ENCODE data around the gene CNTN5.
A peak's percentile ranks its signal among the peaks of the same experiment; 100 is the strongest.
"Not testable (repeated sequence)": the region's sequence is repeated elsewhere in the genome, so short reads cannot be mapped to it uniquely, and the experiment has no call there.

The CNTN5 gene

GRCh38 chr11:99275521-99275920 lies 254.8 kb downstream of the CNTN5 start:
- no peak for DNase-seq (ENCODE audit: low spot score)

- no peak for DNase-seq (ENCODE audit: low spot score)
These were observed 256.5 kb downstream of the CNTN5 start for GRCh38 chr11:99277281-99277680.

DNA sequence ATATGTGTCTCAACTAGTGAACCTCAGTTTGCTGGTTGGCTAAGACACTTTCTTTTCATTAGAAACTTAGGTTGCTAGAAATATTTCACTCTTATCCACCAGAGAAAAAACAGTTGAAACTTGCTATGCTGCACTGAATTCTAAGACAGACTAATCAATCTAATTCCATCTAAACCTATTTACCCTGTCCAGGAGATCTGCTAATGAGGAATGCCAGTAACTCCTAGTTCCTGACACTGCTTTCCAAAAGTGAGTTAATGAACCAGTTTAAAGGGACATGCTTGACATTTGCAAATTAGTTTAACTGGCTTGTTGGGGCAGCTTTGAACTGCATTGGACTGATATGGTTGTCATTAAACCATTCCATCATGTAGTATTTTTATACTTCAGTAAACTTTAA lies 258.5 kb downstream of the CNTN5 start:
- no peak for DNase-seq (ENCODE audit: low spot score)

DNA sequence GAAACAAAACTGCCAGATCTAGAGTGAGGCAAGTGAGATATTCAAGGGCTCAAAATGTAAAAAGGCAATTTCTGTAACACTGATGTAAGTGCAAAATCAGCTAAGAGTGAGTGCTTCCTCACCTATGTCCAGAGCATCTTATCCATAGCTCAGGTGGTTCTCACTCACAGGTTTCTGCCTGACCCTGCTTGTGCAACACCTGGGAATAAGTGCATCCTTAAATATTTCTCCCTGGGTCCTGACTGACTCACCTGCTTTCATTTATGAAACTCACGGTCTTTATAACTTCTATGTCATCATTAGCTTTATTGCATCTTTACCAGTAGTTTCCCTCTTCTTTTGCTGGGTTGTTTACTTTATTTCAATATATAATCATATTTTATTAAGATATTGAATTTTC lies 260.6 kb downstream of the CNTN5 start:
- no peak for DNase-seq (ENCODE audit: low spot score)

DNA sequence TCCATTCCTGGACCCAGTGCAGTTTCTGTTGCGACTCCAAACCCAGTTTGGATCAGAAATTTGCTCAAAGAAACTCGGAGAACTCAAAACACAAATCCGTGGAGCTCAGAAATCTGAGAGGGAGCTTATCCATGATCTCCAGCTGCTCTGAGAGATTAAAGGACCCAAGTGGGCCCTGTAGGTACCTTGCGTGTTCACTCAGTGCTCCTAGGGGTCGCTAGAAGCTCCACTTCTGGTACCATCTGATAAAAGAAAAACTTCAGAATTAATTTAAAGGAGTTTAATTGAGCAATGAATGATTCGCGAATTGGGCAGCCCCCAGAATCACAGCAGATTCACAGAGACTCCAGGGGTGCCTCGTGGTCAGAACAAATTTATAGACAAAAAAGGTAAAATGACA lies 277.2 kb downstream of the CNTN5 start:
- DNase-seq (ENCODE audit: low spot score) = not testable (repeated sequence)

- DNase-seq (ENCODE audit: low spot score) = no peak
These were observed 286.9 kb downstream of the CNTN5 start for GRCh38 chr11:99307510-99308088.

DNA sequence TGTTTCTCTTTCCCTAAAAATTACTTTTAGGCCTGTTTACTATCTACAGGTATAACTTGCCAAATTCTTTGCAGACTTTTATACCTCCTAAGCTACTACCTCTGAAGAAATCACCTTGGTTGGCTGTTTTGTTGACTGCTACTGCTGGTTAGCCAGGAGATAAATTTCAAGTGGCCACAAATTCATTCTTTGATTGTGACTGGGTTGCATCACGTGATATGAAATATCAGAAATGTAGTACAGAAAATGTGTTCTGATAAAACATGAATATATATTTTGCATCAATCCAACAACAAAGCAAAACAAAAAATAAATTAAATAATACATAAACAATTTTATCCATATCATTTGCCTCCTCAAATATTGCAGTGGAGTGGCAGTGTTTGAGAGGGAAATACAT lies 291.1 kb downstream of the CNTN5 start:
- DNase-seq (ENCODE audit: low spot score) = no peak

GRCh38 chr11:99316776-99317520 lies 296.2 kb downstream of the CNTN5 start:
- no peak for DNase-seq (ENCODE audit: low spot score)

GRCh38 chr11:99320769-99321290 lies 300.1 kb downstream of the CNTN5 start:
- no peak for DNase-seq (ENCODE audit: low spot score)

- peak; percentile 2 for DNase-seq (ENCODE audit: low spot score)
These were observed 305.1 kb downstream of the CNTN5 start for GRCh38 chr11:99325847-99326246.

- DNase-seq (ENCODE audit: low spot score) = no peak
These were observed 306.3 kb downstream of the CNTN5 start for GRCh38 chr11:99327066-99327465.

DNA sequence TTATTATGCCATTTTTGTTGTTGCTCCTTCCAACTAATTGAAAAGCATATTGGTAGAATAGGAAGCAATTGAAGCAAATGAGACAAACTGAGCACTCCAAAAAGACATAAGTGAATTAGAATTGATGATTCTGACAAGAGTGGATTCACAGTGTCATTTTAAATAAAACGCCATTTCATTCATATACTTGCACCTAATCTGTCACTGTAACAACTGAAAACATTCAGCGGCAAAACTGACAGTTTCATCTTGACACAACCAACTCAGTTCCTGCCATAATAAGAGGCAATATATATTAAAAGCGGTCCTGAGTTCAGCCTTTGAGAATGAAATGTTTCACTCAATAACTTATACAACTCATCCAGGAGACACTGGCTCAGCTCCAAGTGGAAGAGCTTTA lies 306.8 kb downstream of the CNTN5 start:
- no peak for DNase-seq (ENCODE audit: low spot score)

DNA sequence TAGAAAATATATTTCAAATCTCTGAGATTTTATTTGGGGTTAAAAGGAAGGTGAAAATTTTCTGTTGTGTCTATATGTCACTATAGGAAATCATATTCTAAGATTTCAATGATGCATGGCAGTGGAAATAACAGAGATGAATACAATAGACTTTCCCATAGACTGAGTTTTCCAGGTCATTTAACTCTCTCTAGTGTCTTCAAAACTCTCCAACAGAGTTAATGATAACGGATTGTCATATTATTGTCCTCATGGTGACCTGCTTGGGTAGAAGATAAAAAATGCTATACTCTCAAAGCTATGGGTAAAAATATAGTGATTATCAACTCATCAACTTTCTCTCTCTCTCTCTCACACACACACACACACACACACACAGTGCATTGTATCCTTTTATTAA lies 312.9 kb downstream of the CNTN5 start:
- no peak for DNase-seq (ENCODE audit: low spot score)

DNA sequence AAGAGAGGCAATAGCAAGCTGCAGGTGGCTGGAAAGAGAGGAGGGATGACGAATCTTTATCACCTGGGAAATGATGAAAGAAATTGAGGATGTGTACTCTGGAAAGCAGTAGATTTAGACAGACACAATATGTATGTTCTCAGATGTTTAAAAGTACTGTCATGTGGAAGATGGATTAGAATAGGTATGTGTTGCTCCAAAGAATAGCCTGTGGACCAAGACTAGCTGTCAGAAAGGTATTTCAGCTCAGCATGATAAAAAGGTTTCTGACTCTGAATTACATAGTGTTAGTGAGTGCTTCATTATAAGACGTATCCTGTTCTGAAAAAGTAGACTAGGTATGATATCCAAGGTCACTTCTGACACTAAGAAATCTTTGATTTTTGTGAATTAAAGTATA lies 322.4 kb downstream of the CNTN5 start:
- DNase-seq (ENCODE audit: low spot score) = no peak

DNA sequence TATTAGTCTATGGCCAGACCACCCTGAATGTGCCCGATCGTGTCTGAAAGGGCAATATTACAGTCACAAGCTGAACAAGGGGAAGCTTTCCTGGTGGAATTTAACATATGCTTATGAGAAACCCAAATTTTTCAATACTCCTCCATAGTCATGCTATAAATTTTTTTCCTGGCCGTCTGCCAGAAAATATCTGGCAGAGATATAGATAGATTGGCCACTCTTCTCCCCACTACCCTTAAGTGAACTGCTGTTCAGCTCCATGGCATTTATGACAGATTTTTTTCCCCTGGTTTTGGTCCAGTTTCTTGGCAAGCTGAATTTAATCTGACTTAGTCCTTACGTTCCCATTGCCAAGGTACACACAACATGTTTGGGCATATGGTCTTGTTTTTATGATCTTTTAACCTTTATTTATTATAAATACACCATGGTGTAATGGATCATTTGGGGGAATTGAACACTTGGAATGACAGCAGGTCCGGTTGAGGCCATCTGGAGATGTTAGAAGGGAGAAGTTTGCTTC lies 328.5 kb downstream of the CNTN5 start:
- DNase-seq (ENCODE audit: low spot score) = no peak

DNA sequence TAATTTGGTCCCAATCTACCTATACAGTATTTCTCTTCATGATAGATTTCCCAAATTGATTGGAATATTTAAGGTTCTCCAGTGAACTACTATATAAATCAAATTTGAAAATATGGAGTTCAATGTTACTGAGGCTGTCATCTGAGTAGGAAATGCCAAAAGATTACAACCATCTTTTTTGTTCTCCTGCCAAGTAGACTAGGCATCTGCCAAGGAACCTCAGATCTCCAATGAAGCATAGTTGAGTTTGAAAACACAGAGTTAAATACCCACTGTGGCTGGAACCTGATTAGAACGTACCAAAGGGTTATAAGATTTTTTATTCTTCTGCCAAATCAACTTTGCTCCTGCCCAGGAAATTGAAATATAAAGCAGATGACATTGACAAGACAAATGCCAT lies 330.9 kb downstream of the CNTN5 start:
- DNase-seq (ENCODE audit: low spot score) = no peak

DNA sequence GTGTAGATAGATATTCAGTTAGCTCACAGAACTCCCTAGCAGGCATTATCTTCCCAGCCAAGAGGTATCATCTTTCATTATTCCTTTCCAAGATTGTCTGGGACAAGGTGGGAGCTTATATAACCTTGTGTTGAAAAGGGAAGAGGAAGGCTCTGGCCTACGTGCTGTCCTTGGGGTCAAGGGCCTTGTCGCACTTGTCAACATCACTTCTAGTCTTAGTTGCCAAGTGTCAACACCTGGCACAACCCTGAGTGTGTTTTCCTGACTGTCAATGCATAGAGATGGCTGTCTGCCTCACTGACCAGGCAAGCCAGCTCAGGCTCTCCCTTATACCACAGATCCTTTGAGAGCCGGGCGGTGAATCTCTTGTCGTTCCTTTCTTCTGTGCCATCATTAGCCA lies 331.9 kb downstream of the CNTN5 start:
- DNase-seq (ENCODE audit: low spot score) = no peak

DNA sequence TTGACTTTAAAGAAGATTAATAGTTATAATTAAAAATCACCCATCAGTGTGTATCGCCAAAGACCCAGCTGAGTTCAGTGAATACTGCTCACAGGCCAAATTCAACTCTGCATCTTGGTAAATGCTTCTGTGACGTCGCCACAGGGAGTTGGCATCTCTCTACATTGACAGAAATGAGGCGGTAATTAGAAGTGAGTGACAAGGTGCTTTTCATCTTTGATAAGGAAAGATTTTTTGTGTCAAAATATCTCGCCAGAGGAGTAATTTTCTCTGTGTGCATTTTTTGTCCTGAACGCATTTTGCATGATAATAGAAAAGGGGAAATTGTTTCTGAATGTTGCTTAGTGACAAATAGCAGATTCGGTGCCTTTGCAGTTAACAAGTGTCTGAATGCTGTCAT lies 345.8 kb downstream of the CNTN5 start:
- DNase-seq (ENCODE audit: low spot score) = no peak

- no peak for DNase-seq (ENCODE audit: low spot score)
These were observed 347.8 kb downstream of the CNTN5 start for GRCh38 chr11:99368583-99368982.

- DNase-seq (ENCODE audit: low spot score) = peak; percentile 14
These were observed 349.9 kb downstream of the CNTN5 start for GRCh38 chr11:99370549-99371216.

DNA sequence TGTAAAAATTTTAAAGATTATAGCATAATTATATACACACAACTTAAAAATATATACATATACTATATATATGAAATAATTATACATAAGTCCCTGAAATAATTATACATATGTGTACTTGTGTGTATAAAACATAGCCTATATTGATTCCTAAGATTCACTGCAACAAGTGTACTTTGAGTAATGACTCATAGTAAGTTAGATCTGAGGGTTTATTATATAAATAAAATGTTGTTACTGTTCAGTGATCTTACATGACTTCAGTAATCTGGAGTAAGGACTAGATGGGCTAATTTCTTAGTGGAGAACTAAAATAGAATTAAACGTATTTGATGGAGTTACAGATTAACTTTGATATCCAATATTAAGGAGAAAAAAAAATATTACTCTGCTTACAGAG lies 350.5 kb downstream of the CNTN5 start:
- DNase-seq (ENCODE audit: low spot score) = no peak

DNA sequence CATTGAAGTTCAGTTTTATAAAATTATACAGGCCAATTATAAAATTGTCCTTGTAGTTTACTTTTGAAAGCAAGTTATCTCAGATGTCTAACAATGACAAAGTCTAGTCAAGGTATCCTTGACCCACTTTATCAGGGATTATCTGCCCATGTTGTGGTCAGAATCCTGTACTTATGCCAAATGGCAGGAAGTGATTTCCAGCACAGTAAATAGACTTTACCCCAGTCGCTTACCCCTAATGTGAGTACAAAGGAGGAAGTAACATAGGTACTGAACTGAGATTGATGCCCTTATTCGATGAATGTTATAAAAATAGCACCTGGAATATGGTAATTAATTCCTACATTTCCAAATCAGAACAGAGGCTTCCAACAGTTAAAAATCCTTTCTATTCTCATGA lies 355.7 kb downstream of the CNTN5 start:
- DNase-seq (ENCODE audit: low spot score) = no peak

GRCh38 chr11:99383648-99384245 lies 363.0 kb downstream of the CNTN5 start:
- DNase-seq (ENCODE audit: low spot score) = no peak

All from AG08396 (cell line).